ENCODE measurements around the gene JAG2. TPM values are rescaled to one million over a fixed set of nuclear protein-coding genes. Genes with fewer than 3 reads are reported as not detected.
A peak's percentile ranks its signal among the peaks of the same experiment; 100 is the strongest.

JAG2 gene
- total RNA-seq, 4 donors from 2014 or later: 20.7 to 29.4 (median 23.3) TPM

DNA sequence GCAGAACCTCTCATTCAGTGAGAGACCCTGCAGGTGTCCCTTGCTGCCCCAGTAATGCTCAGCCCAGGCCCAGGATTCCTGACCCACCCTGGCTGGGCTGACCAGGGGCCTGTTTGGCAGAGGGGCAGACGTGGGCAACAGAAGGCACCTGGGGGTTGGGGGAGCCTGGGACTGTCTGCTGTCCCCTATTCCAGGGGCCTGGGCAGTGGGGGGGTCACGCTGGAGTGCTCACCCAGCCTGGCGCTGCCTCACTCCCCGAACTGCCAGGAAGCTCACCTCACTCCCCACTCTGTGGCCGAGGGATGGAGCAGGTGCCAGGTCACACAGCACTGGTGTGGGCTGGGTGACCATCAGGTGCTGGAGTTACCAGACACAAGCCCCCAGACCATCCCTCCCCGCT is 35.1 kb upstream of the JAG2 start:
- WGBS, 2 donors: 67 to 100% methylated on average over 1 to 2 of the region's 6 CpGs

DNA sequence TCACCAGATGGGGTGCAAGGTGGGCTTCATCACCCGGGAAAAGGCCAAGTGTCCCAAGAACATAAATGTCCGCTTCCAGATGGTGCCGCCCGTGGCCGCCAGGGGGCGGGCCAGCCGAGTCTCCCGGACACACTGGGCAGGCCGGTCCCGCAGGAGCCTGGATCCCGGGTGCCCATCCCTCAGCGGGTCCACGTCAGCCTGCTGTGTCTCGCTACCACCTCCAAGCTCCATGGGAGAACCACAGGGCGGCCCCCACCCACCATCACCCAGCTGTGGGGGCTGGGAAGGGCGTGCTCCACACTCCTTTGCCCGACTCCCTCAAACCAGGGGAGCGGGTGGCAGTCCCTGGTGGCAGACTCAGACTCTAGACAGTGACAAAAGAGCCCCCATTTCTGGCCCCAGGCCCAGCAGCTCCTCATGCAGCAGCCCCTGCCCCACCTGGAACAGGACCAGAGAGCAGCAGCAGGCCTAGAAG is 34.5 kb upstream of the JAG2 start:
- no peaks in the 10 kb centered on the region for H3K36me3 ChIP-seq
- intact Hi-C loops (cut with DNase I): loop anchor here (2.0 to 10.0 kb wide), 2 partner anchors 82 to 148 kb away; no protein-coding TSS in a partner anchor
- H3K4me1 ChIP-seq: peaks cover 19 to 69% (median 37%) of the 10 kb centered on the region in 3 donors
- H3K4me3 ChIP-seq: no peak overlapping the region
- H3K27me3 ChIP-seq: peaks cover 0 to 58% (median 0%) of the 10 kb centered on the region in 4 donors
- H3K27ac ChIP-seq: no peak overlapping the region
- no peak for DNase-seq
- no peaks in the 10 kb centered on the region for H3K9me3 ChIP-seq
- WGBS, 2 donors: 2 to 20% methylated on average over 1 to 8 of the region's 18 CpGs
- TF ChIP-seq, protein P1, sequence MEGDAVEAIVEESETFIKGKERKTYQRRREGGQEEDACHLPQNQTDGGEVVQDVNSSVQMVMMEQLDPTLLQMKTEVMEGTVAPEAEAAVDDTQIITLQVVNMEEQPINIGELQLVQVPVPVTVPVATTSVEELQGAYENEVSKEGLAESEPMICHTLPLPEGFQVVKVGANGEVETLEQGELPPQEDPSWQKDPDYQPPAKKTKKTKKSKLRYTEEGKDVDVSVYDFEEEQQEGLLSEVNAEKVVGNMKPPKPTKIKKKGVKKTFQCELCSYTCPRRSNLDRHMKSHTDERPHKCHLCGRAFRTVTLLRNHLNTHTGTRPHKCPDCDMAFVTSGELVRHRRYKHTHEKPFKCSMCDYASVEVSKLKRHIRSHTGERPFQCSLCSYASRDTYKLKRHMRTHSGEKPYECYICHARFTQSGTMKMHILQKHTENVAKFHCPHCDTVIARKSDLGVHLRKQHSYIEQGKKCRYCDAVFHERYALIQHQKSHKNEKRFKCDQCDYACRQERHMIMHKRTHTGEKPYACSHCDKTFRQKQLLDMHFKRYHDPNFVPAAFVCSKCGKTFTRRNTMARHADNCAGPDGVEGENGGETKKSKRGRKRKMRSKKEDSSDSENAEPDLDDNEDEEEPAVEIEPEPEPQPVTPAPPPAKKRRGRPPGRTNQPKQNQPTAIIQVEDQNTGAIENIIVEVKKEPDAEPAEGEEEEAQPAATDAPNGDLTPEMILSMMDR (IDR thresholded peaks at IDR 0.05): peak; percentile 78 to 97 (median 94)
- no peak for TF ChIP-seq POLR2A (IDR thresholded peaks at IDR 0.05)

More for the DNA sequence above, 35.1 kb upstream of the JAG2 start:
- peaks cover 0 to 52% (median 0%) of the 10 kb centered on the region in 4 donors for H3K27me3 ChIP-seq
- peaks cover 0 to 3% (median 0%) of the 10 kb centered on the region in 3 donors for H3K36me3 ChIP-seq
- peaks cover 19 to 63% (median 35%) of the 10 kb centered on the region in 3 donors for H3K4me1 ChIP-seq
- no peak overlapping the region for H3K4me3 ChIP-seq
- DNase-seq: no peak
- no peak for TF ChIP-seq POLR2A (IDR thresholded peaks at IDR 0.05)
- TF ChIP-seq, protein P1 (IDR thresholded peaks at IDR 0.05): no peak
- intact Hi-C loops (cut with DNase I): loop anchor here (2.0 to 10.0 kb wide), 2 partner anchors 81 to 147 kb away; no protein-coding TSS in a partner anchor
- H3K9me3 ChIP-seq: no peaks in the 10 kb centered on the region
- no peak overlapping the region for H3K27ac ChIP-seq

DNA sequence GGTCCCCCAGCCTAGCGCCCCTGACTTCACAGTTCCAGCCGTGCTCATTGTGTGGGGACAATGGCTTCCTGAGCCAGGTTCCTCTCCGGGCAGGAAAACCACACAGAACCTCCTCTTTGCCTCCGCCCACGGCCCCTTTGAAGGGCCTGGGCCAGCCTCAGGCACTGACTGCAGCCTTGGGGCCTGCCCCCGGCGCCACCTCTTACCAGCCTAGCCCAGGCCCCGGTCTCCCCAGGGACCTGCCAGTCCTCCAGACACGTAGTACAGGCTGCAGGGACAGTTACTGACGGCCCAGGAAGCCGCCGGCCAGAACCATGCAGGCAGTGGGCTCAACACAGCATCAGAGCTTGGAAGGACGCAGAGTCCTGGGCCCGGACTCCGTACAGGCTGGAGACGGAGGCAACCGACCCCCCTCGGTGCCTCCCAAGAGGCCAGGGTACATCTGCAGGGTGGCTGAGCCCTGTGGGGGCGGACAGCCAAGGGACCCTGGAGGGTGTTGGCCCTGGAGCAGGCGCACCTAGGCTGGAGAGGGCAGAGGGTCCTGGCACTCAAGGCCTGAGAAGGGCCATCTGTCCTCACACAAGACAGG is 33.4 kb upstream of the JAG2 start:
- Histone ChIP-seq H3K4me3 (no peak overlapping the region), H3K27ac (peak overlapping the region in 2 of 4 donors; percentile 35 to 62), H3K4me1 (peaks cover 25 to 80% (median 48%) of the 10 kb centered on the region in 3 donors), H3K27me3 (peaks cover 0 to 69% (median 0%) of the 10 kb centered on the region in 4 donors), H3K9me3 (no peaks in the 10 kb centered on the region), H3K36me3 (no peaks in the 10 kb centered on the region)
- TF ChIP-seq POLR2A (IDR thresholded peaks at IDR 0.05): no peak
- TF ChIP-seq, protein P1 (IDR thresholded peaks at IDR 0.05): no peak
- 65% methylated on average over 6 of the region's 20 CpGs; no CpG with 5 or more reads in 1 of the 2 donors for WGBS, 2 donors
- intact Hi-C loops (cut with DNase I): loop anchor here (2.0 to 10.0 kb wide), 2 partner anchors 83 to 149 kb away; no protein-coding TSS in a partner anchor
- DNase-seq: no peak

DNA sequence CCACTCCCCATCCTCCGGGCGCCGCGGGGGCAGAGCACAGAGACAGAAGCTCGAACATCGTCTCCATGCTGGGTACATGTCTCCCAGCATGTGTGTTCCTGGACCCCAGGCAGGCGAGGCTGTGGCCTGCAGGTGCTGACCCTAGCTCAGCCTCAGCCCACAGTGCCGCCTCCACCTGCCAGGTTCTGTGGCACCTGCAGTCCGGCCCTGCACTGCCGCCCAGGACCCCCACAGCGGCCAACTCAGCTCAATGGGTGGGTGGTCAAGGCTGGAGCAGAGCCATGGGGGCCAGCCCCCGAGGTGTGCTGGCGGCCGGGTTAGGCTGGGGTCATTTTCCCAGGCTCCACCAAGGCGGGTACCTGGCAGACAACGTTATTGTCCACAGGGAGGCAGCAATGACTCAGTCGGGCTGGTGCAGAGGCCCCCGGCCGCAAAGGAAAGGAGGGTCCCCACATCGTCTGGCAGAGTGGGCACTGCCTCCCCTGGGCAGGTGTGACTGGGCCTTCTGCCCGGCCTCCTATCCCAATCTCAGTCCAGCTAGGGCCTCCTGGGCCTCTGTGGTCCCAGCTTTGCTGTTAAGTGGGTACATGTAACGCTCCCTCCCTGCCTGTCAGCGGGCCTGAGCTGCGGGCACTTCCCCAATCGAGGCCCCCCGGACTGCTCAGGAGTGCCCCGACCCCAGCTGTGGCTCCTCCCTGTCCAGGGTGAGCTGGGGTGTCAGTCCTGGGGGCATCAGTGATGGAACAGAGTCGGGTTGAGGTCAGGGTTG is 32.8 kb upstream of the JAG2 start:
- intact Hi-C loops (cut with DNase I): loop anchor here (10.0 kb wide), 1 partner anchor 83 kb away; no protein-coding TSS in a partner anchor
- H3K9me3 ChIP-seq: no peaks in the 10 kb centered on the region
- peaks cover 31 to 87% (median 55%) of the 10 kb centered on the region in 3 donors for H3K4me1 ChIP-seq
- no peak for DNase-seq
- no peaks in the 10 kb centered on the region for H3K36me3 ChIP-seq
- TF ChIP-seq, protein P1 (IDR thresholded peaks at IDR 0.05): no peak
- TF ChIP-seq POLR2A (IDR thresholded peaks at IDR 0.05): no peak
- peak overlapping the region in 2 of 4 donors; percentile 21 to 62 for H3K27ac ChIP-seq
- H3K27me3 ChIP-seq: peaks cover 0 to 76% (median 4%) of the 10 kb centered on the region in 4 donors
- no peak overlapping the region for H3K4me3 ChIP-seq
- WGBS, 2 donors: 59 to 63% methylated on average over 5 to 10 of the region's 28 CpGs

Measured in esophagus squamous epithelium (tissue), 5 donors.